Activated CD8-positive, alpha-beta memory T cell treated with anti-CD3 and anti-CD28 coated beads for 24 hours (primary cell): ENCODE measurements around the gene PGC.
"Not testable (repeated sequence)": the region's sequence is repeated elsewhere in the genome, so short reads cannot be mapped to it uniquely, and the experiment has no call there.

Source experiments
- DNase-seq: peaks from one replicate; pipeline ENCODE4 v3.0.0-alpha.2; 2020

The PGC gene

GRCh38 chr6:41774841-41775240 is 27.6 kb upstream of the PGC start:
- no peak for DNase-seq

- DNase-seq = no peak
Observed at GRCh38 chr6:41771058-41771983, 24.1 kb upstream of the PGC start.

- DNase-seq = no peak
Observed at GRCh38 chr6:41770381-41771057, 23.3 kb upstream of the PGC start.

GRCh38 chr6:41769376-41769775 is 22.2 kb upstream of the PGC start:
- no peak for DNase-seq

GRCh38 chr6:41768545-41769308 is 21.5 kb upstream of the PGC start:
- DNase-seq = no peak

GRCh38 chr6:41767112-41767833 is 20.1 kb upstream of the PGC start:
- no peak for DNase-seq

GRCh38 chr6:41766043-41766664 is 19.0 kb upstream of the PGC start:
- DNase-seq = not testable (repeated sequence)

GRCh38 chr6:41763470-41763869 is 16.3 kb upstream of the PGC start:
- DNase-seq = no peak

- no peak for DNase-seq
Observed at GRCh38 chr6:41759905-41760579, 12.8 kb upstream of the PGC start.

- DNase-seq = no peak
Observed at GRCh38 chr6:41759106-41759904, 12.1 kb upstream of the PGC start.

GRCh38 chr6:41758641-41759035 is 11.4 kb upstream of the PGC start:
- DNase-seq = no peak

GRCh38 chr6:41757931-41758640 is 10.9 kb upstream of the PGC start:
- no peak for DNase-seq

- DNase-seq = no peak
Observed at GRCh38 chr6:41757271-41757670, 10.1 kb upstream of the PGC start.

GRCh38 chr6:41756354-41756753 is 9.2 kb upstream of the PGC start:
- no peak for DNase-seq

GRCh38 chr6:41755895-41756294 is 8.7 kb upstream of the PGC start:
- no peak for DNase-seq

- no peak for DNase-seq
Observed at GRCh38 chr6:41750374-41750773, 3.2 kb upstream of the PGC start.

GRCh38 chr6:41748542-41748941 is 1.3 kb upstream of the PGC start:
- no peak for DNase-seq

GRCh38 chr6:41748102-41748477 is 893 bp upstream of the PGC start:
- DNase-seq = no peak

- no peak for DNase-seq
Observed at GRCh38 chr6:41746107-41746506, 1.1 kb downstream of the PGC start.

GRCh38 chr6:41744236-41744787 is 2.9 kb downstream of the PGC start:
- DNase-seq = no peak
